Osteoblast (primary cell): ENCODE data around the gene RWDD1. TPM values are rescaled to one million over a fixed set of nuclear protein-coding genes. Genes with fewer than 3 reads are reported as not detected.

Source experiments
- DNase-seq: peaks from one replicate; pipeline ENCODE4 v3.0.0; 2011; ENCODE audit warnings: low spot score, mixed read lengths; ENCODE audit not compliant: insufficient read length; ENCODE audit errors: missing footprints
- H2AFZ ChIP-seq: 2 replicates; pipeline ENCODE4 v1.6.0; 2011; ENCODE audit warnings: mild to moderate bottlenecking, low read length
- H3K27ac ChIP-seq: 2 replicates; pipeline ENCODE4 v1.5.1; 2011; ENCODE audit warnings: mild to moderate bottlenecking, low read depth, low read length, moderate library complexity
- H3K27me3 ChIP-seq: 2 replicates; pipeline ENCODE4 v1.6.0; 2012; ENCODE audit warnings: mild to moderate bottlenecking, control low read depth, inconsistent platforms, low read length, moderate library complexity; ENCODE audit not compliant: insufficient read depth
- H3K36me3 ChIP-seq: 2 replicates; pipeline ENCODE4 v1.5.1; 2011; ENCODE audit warnings: mild to moderate bottlenecking, low read length, control low read depth, moderate library complexity; ENCODE audit not compliant: insufficient read depth
- H3K4me1 ChIP-seq: 2 replicates; pipeline ENCODE4 v1.5.1; 2011; ENCODE audit warnings: mild to moderate bottlenecking, low read length, control low read depth, moderate library complexity; ENCODE audit not compliant: insufficient read depth
- H3K4me2 ChIP-seq: 2 replicates; pipeline ENCODE4 v1.6.0; 2011; ENCODE audit warnings: mild to moderate bottlenecking, low read length; ENCODE audit not compliant: insufficient read depth
- H3K4me3 ChIP-seq: fragments of 200-600 bp; sonication (generic); 3 replicates; pipeline ENCODE4 v1.5.1; 2012; ENCODE audit warnings: mild to moderate bottlenecking, low read length, inconsistent platforms; ENCODE audit not compliant: insufficient read depth
- H3K79me2 ChIP-seq: 2 replicates; pipeline ENCODE4 v1.6.0; 2012; ENCODE audit warnings: mild to moderate bottlenecking, low read length, control low read depth, inconsistent platforms; ENCODE audit not compliant: insufficient read depth
- H3K9me3 ChIP-seq: 2 replicates; pipeline ENCODE4 v1.5.1; 2011; ENCODE audit warnings: low read depth, low read length, control low read depth
- H4K20me1 ChIP-seq: 2 replicates; pipeline ENCODE4 v1.6.0; 2012; ENCODE audit warnings: mild to moderate bottlenecking, low read length, control low read depth; ENCODE audit not compliant: insufficient read depth
- CTCF ChIP-seq: IDR thresholded peaks from 2 replicates; pipeline ENCODE4 v1.5.1; 2011; ENCODE audit warnings: mild to moderate bottlenecking, low read depth, low read length, moderate library complexity; ENCODE audit errors: extremely low read depth
- total RNA-seq: library from RNA; depleted of rRNA; stranded (reverse); fragments of >200 nt; gene quantifications from 2 replicates; pipeline ENCODE4 v1.2.3, GENCODE V29; 2012

Gene RWDD1
- total RNA-seq, 1 donor: 39.1 TPM

- TF ChIP-seq CTCF: no peak
- DNase-seq: no peak
- H3K9me3 ChIP-seq: no peaks in the 10 kb centered on the region
- peak overlapping the region; percentile 5 for H3K4me2 ChIP-seq
- H3K4me1 ChIP-seq: peaks cover 6% of the 10 kb centered on the region
- H3K27me3 ChIP-seq: no peaks in the 10 kb centered on the region
- no peaks in the 10 kb centered on the region for H4K20me1 ChIP-seq
- H3K36me3 ChIP-seq: no peaks in the 10 kb centered on the region
- no peaks in the 10 kb centered on the region for H3K79me2 ChIP-seq
- no peak overlapping the region for H3K27ac ChIP-seq
- H2AFZ ChIP-seq: no peak overlapping the region
- H3K4me3 ChIP-seq: no peak overlapping the region
These were observed 42.5 kb upstream of the RWDD1 start for GRCh38 chr6:116528780-116529179.

- Histone ChIP-seq H2AFZ (peak overlapping the region; percentile 18), H3K79me2 (no peaks in the 10 kb centered on the region), H3K4me2 (peak overlapping the region; percentile 12), H3K36me3 (no peaks in the 10 kb centered on the region), H3K4me1 (peaks cover 15% of the 10 kb centered on the region), H3K4me3 (no peak overlapping the region), H3K27me3 (no peaks in the 10 kb centered on the region), H4K20me1 (no peaks in the 10 kb centered on the region), H3K9me3 (no peaks in the 10 kb centered on the region), H3K27ac (no peak overlapping the region)
- no peak for TF ChIP-seq CTCF
- peak; percentile 42 for DNase-seq
These were observed 41.6 kb upstream of the RWDD1 start for GRCh38 chr6:116529466-116530290.

- no peak for TF ChIP-seq CTCF
- H3K4me1 ChIP-seq: peaks cover 16% of the 10 kb centered on the region
- H3K79me2 ChIP-seq: no peaks in the 10 kb centered on the region
- H3K27me3 ChIP-seq: no peaks in the 10 kb centered on the region
- no peaks in the 10 kb centered on the region for H3K36me3 ChIP-seq
- H4K20me1 ChIP-seq: no peaks in the 10 kb centered on the region
- H3K9me3 ChIP-seq: no peaks in the 10 kb centered on the region
- H3K4me2 ChIP-seq: no peak overlapping the region
- no peak overlapping the region for H3K4me3 ChIP-seq
- H2AFZ ChIP-seq: no peak overlapping the region
- H3K27ac ChIP-seq: no peak overlapping the region
- no peak for DNase-seq
These were observed 40.9 kb upstream of the RWDD1 start for GRCh38 chr6:116530436-116530835.

GRCh38 chr6:116531675-116532570 lies 39.4 kb upstream of the RWDD1 start:
- H4K20me1 ChIP-seq: no peaks in the 10 kb centered on the region
- H2AFZ ChIP-seq: no peak overlapping the region
- H3K27ac ChIP-seq: no peak overlapping the region
- H3K4me1 ChIP-seq: peaks cover 18% of the 10 kb centered on the region
- H3K79me2 ChIP-seq: no peaks in the 10 kb centered on the region
- H3K9me3 ChIP-seq: no peaks in the 10 kb centered on the region
- no peaks in the 10 kb centered on the region for H3K36me3 ChIP-seq
- TF ChIP-seq CTCF: peak; percentile 80
- no peak overlapping the region for H3K4me3 ChIP-seq
- H3K27me3 ChIP-seq: no peaks in the 10 kb centered on the region
- H3K4me2 ChIP-seq: no peak overlapping the region
- DNase-seq: peak; percentile 88
